ENCODE data around the gene TMEM163. TPM values are rescaled to one million over a fixed set of nuclear protein-coding genes. Genes with fewer than 3 reads are reported as not detected.

Gene TMEM163
- total and polyA plus RNA-seq, 2 of the 13 experiments (the other 11 are each of a cell fraction or from before 2014, with no cell fraction given), result 0.05 TPM; not detected in 1

- TF ChIP-seq GTF2F1 (IDR thresholded peaks at IDR 0.05; ENCODE audit: low read length) (no peak), ELK4 (CRISPR knock-in tag; IDR thresholded peaks at IDR 0.05; ENCODE audit: borderline replicate concordance) (no peak), ZNF460 (CRISPR knock-in tag; IDR thresholded peaks at IDR 0.05; ENCODE audit: borderline replicate concordance) (no peak), KDM5B (CRISPR knock-in tag; IDR thresholded peaks at IDR 0.05; ENCODE audit: borderline replicate concordance) (no peak), ATF1 (CRISPR knock-in tag; IDR thresholded peaks at IDR 0.05) (no peak), EEA1 (CRISPR knock-in tag; IDR thresholded peaks at IDR 0.05; ENCODE audit: borderline replicate concordance) (no peak)
- H3K9ac ChIP-seq (ENCODE audit: insufficient read depth, low read depth, low read length), result no peak overlapping the region
- H3K27ac ChIP-seq (ENCODE audit: extremely low read length, insufficient read depth, low read length), result no peak overlapping the region
- 0% methylated on average over 1 of the region's 1 CpG for WGBS (ENCODE audit: low lambda C conversion rate)
- no peak for ATAC-seq
- BruUV-seq (replicated peaks), result no TSS peak
- no peaks in the 10 kb centered on the region for H3K36me3 ChIP-seq (replicated peaks in 1 of 2; ENCODE audit: control insufficient read depth in 1 of 2, insufficient read depth in 2 of 2, low read length in 2 of 2)
- in situ Hi-C loops (cut with HindIII; ENCODE audit: extremely low pct_ligation_motif_present, low pct_unique_long_range_greater_than_20kb) (no loop called here), intact Hi-C loops (cut with micrococcal nuclease; ENCODE audit: unreplicated experiment) (no loop called here)
- no peaks in the 10 kb centered on the region for H4K20me1 ChIP-seq (ENCODE audit: insufficient read depth, low read length)
- no peaks in the 10 kb centered on the region for H3K4me1 ChIP-seq (ENCODE audit: insufficient read depth, low read length)
- H3K9me3 ChIP-seq (ENCODE audit: low read length), result no peaks in the 10 kb centered on the region
- no peak overlapping the region for H3K4me2 ChIP-seq (ENCODE audit: low read depth, low read length)
- peaks cover 0 to 11% of the 10 kb centered on the region in 2 experiments; a peak in 2 of 5 replicates for H3K27me3 ChIP-seq (ENCODE audit: control insufficient read depth in 1 of 2, insufficient read depth in 2 of 2, low read length in 2 of 2)
- FAIRE-seq, result no peak
- H3K79me2 ChIP-seq (ENCODE audit: insufficient read depth, low read length), result no peaks in the 10 kb centered on the region
- CTCF ChIA-PET (ENCODE audit: low intra/inter-chr PET ratio, low total read pairs), result no interaction called here
- H3K4me3 ChIP-seq (replicated peaks in 1 of 3; ENCODE audit: insufficient read depth in 1 of 3, low read depth in 2 of 3, low read length in 3 of 3), result no peak overlapping the region
- no peak for DNase-seq (ENCODE audit: low spot score)
- H2AFZ ChIP-seq (ENCODE audit: low read length), result no peak overlapping the region
- POLR2A ChIA-PET, result no interaction called here
Measured at GRCh38 chr2:134532537-134532936, 186.3 kb downstream of the TMEM163 start.

- CTCF ChIA-PET (ENCODE audit: low intra/inter-chr PET ratio, low total read pairs), result no interaction called here
- H3K9me3 ChIP-seq (ENCODE audit: low read length), result no peaks in the 10 kb centered on the region
- no peak overlapping the region for H3K9ac ChIP-seq (ENCODE audit: insufficient read depth, low read depth, low read length)
- WGBS (ENCODE audit: low lambda C conversion rate), result 13% methylated on average over 6 of the region's 6 CpGs
- no peak for DNase-seq (ENCODE audit: low spot score)
- FAIRE-seq, result no peak
- H3K79me2 ChIP-seq (ENCODE audit: insufficient read depth, low read length), result no peaks in the 10 kb centered on the region
- POLR2A ChIA-PET, result no interaction called here
- H3K4me1 ChIP-seq (ENCODE audit: insufficient read depth, low read length), result no peaks in the 10 kb centered on the region
- no peak overlapping the region for H3K27ac ChIP-seq (ENCODE audit: extremely low read length, insufficient read depth, low read length)
- peaks cover 1 to 33% of the 10 kb centered on the region in 2 experiments for H3K27me3 ChIP-seq (ENCODE audit: control insufficient read depth in 1 of 2, insufficient read depth in 2 of 2, low read length in 2 of 2)
- no peaks in the 10 kb centered on the region for H4K20me1 ChIP-seq (ENCODE audit: insufficient read depth, low read length)
- H3K4me3 ChIP-seq (replicated peaks in 1 of 3; ENCODE audit: insufficient read depth in 1 of 3, low read depth in 2 of 3, low read length in 3 of 3), result no peak overlapping the region
- no peak for ATAC-seq
- in situ Hi-C loops (cut with HindIII; ENCODE audit: extremely low pct_ligation_motif_present, low pct_unique_long_range_greater_than_20kb), result no loop called here
- H3K36me3 ChIP-seq (replicated peaks in 1 of 2; ENCODE audit: control insufficient read depth in 1 of 2, insufficient read depth in 2 of 2, low read length in 2 of 2), result no peaks in the 10 kb centered on the region
- intact Hi-C loops (cut with micrococcal nuclease; ENCODE audit: unreplicated experiment), result no loop called here
- no TSS peak for BruUV-seq (replicated peaks)
- no peak overlapping the region for H3K4me2 ChIP-seq (ENCODE audit: low read depth, low read length)
- no peak overlapping the region for H2AFZ ChIP-seq (ENCODE audit: low read length)
- TF ChIP-seq ZNF136 (CRISPR knock-in tag; IDR thresholded peaks at IDR 0.05; ENCODE audit: low read depth) (no peak), ZBTB34 (CRISPR knock-in tag; IDR thresholded peaks at IDR 0.05) (no peak), ERF (CRISPR knock-in tag; IDR thresholded peaks at IDR 0.05) (no peak), SP1 (IDR thresholded peaks at IDR 0.05) (no peak), SP1 (CRISPR knock-in tag; IDR thresholded peaks at IDR 0.05) (no peak), ZNF501 (CRISPR knock-in tag; IDR thresholded peaks at IDR 0.05) (no peak), ZNF333 (CRISPR knock-in tag; IDR thresholded peaks at IDR 0.05; ENCODE audit: borderline replicate concordance) (no peak), ZNF670 (CRISPR knock-in tag; IDR thresholded peaks at IDR 0.05; ENCODE audit: borderline replicate concordance) (no peak), ZNF276 (CRISPR knock-in tag; IDR thresholded peaks at IDR 0.05; ENCODE audit: low read depth) (no peak)
Measured at GRCh38 chr2:134527381-134527780, 191.4 kb downstream of the TMEM163 start.

Measured in HepG2 (cell line).